Tibial artery (tissue), 4 donors: ENCODE results near the gene IGIP.

Experiments
- DNase-seq, 2 donors: peaks; one replicate each; pipeline ENCODE4 v3.0.0-alpha.2; 2019
- H3K27ac ChIP-seq, 2 donors: fragments of 200-600 bp; sonication (generic) in 1 of 2; 1 replicate in 1 of 2; 2 replicates in 1 of 2; pipeline ENCODE4 v1.5.1; 2018 to 2019; ENCODE audit warnings: mild to moderate bottlenecking in 1 of 2
- H3K27me3 ChIP-seq, 2 donors: fragments of 200-600 bp; sonication (generic) in 1 of 2; one replicate each; pipeline versions ENCODE4 v1.5.1 to v1.6.0; 2016 to 2019
- H3K36me3 ChIP-seq, 3 donors: fragments of 200-600 bp; sonication (generic) in 2 of 3; one replicate each; pipeline ENCODE4 v1.5.1; 2016 to 2019; ENCODE audit warnings: mild to moderate bottlenecking in 2 of 3
- H3K4me1 ChIP-seq, 4 donors: fragments of 200-600 bp; sonication (generic) in 2 of 4; 1 replicate in 3 of 4; 2 replicates in 1 of 4; pipeline ENCODE4 v1.5.1; 2016 to 2019
- H3K4me3 ChIP-seq, 2 donors: fragments of 200-600 bp; sonication (generic) in 1 of 2; 1 replicate in 1 of 2; 2 replicates in 1 of 2; pipeline ENCODE4 v1.5.1; 2018 to 2019; ENCODE audit warnings: mild to moderate bottlenecking in 2 of 2
- H3K9me3 ChIP-seq, 3 donors: fragments of 200-600 bp; sonication (generic) in 1 of 3; one replicate each; pipeline ENCODE4 v1.5.1; 2016 to 2019
- intact Hi-C: fragments of 100-400 bp; cut with DNase I; formaldehyde crosslinking; loops from one replicate; pipeline ENCODE4 v1.15.0; 2023; ENCODE audit warnings: low total_unique reads
- TF ChIP-seq, protein P1 (sequence below), 2 experiments: fragments of 200-600 bp in 1 of 2; fragments of 450-650 bp in 1 of 2; IDR thresholded peaks; one replicate each; pipeline ENCODE4 v1.5.1; 2017 to 2019; ENCODE audit warnings: antibody characterized with exemption in 2 of 2, mild to moderate bottlenecking in 1 of 2, moderate library complexity in 1 of 2

The IGIP gene

DNA sequence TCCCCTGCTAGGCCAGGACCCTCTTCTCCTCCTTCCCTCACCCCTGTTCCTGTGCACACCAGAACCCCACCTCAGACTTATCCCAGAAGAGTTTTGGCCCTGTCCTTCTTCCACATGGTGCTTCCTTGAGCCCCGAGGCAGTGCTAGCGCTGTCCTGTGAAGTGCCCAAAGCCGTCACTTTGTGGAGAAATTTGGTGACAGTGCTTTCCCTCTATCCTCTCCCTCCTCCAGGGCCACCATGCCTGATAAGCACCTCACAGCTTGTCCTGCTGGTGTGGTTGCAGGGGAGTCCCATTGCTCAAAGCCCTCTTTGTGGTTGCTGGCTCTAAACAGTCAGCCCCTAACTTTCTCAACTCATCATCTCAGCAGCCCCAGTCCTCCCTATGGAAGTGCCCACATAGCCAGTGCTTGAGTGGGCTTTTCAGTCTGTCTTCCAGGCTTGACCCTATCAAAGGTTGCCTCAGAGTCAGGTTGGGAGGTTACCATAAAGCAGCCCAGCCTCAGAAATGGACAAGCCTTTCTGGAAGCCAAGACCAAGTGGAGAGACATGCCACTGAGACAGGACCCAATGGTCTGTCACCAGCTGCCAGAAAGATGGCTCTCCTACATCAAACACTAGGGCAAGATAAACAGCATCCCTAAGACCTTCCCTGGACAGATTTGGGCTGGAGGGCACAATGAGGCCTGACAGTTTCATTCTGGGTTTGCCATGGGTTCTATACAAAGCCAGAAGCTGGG lies 18.0 kb downstream of the IGIP start:
- Histone ChIP-seq H3K27ac (no peak overlapping the region), H3K9me3 (no peaks in the 10 kb centered on the region), H3K27me3 (no peaks in the 10 kb centered on the region), H3K36me3 (no peaks in the 10 kb centered on the region), H3K4me1 (peaks cover 0 to 40% (median 27%) of the 10 kb centered on the region in 4 donors), H3K4me3 (no peak overlapping the region)
- DNase-seq = no peak
- intact Hi-C loops = no loop called here
- TF ChIP-seq, protein P1, sequence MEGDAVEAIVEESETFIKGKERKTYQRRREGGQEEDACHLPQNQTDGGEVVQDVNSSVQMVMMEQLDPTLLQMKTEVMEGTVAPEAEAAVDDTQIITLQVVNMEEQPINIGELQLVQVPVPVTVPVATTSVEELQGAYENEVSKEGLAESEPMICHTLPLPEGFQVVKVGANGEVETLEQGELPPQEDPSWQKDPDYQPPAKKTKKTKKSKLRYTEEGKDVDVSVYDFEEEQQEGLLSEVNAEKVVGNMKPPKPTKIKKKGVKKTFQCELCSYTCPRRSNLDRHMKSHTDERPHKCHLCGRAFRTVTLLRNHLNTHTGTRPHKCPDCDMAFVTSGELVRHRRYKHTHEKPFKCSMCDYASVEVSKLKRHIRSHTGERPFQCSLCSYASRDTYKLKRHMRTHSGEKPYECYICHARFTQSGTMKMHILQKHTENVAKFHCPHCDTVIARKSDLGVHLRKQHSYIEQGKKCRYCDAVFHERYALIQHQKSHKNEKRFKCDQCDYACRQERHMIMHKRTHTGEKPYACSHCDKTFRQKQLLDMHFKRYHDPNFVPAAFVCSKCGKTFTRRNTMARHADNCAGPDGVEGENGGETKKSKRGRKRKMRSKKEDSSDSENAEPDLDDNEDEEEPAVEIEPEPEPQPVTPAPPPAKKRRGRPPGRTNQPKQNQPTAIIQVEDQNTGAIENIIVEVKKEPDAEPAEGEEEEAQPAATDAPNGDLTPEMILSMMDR (IDR thresholded peaks at IDR 0.05) = no peak

DNA sequence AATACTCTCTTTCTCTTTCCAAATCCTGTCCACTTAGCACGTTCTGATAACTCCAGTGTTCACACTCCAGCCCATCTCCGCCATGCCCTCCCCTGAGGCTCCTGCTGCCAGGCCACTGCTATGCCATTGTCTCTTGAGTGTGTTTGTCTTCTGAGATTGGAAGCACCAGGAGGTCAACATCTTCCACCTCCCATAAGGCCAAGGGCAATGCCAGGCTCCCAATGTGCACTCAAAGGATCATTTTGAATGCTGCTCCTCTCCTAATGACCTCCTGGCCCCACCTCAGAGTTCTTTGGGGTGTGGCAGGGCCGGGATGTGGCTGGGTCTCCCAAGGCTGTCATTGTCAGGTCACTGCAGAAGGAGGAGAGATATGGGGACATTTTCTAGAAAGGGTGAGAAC lies 19.5 kb downstream of the IGIP start:
- TF ChIP-seq, protein P1 (IDR thresholded peaks at IDR 0.05) = no peak
- Histone ChIP-seq H3K4me3 (peak overlapping the region in 1 of 2 donors; percentile 40), H3K27ac (no peak overlapping the region), H3K9me3 (no peaks in the 10 kb centered on the region), H3K27me3 (no peaks in the 10 kb centered on the region), H3K4me1 (peaks cover 0 to 38% (median 26%) of the 10 kb centered on the region in 4 donors), H3K36me3 (no peaks in the 10 kb centered on the region)
- DNase-seq = no peak
- intact Hi-C loops = no loop called here

DNA sequence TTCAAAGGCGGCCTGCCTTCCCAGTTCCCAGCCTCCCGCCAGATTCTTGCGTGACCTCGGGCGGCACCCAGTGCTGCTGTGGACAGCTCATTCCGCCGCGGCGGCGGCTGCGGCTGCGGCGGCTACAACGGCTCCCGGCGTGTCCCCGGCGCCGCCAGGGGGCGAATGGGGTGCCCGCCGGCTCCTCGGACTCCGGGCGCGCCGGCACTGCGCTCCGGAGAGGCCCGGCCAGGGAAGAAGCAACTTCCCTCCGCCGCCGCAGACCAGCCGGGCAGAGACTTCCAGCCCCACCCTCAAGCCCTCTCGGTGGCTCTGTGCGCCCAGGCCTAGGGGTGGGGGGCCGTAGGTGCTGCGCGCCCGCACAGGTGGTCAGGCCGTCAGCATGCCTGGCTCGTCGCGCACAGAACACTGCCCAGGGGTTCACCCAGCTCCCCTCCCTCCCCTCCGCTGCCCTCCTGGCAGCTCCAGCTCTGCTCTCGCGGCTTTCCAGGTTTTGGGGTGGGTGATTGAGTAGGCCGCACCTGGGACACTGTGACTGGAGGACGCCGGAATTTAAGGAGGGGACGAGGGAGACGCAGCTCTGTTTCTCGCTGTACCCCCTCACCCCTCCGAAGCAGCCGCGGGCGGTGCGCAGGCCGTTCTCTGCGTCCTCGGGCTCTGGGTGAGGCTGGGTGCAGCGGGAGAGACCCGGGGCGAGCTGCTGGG lies 20.2 kb downstream of the IGIP start:
- Histone ChIP-seq H3K27me3 (no peaks in the 10 kb centered on the region), H3K9me3 (no peaks in the 10 kb centered on the region), H3K27ac (no peak overlapping the region), H3K36me3 (no peaks in the 10 kb centered on the region), H3K4me1 (peaks cover 0 to 31% (median 19%) of the 10 kb centered on the region in 4 donors), H3K4me3 (peak overlapping the region; percentile 40 to 55)
- intact Hi-C loops = no loop called here
- peak; percentile 63 to 79 for DNase-seq
- TF ChIP-seq, protein P1 (IDR thresholded peaks at IDR 0.05) = peak; percentile 80 to 83

DNA sequence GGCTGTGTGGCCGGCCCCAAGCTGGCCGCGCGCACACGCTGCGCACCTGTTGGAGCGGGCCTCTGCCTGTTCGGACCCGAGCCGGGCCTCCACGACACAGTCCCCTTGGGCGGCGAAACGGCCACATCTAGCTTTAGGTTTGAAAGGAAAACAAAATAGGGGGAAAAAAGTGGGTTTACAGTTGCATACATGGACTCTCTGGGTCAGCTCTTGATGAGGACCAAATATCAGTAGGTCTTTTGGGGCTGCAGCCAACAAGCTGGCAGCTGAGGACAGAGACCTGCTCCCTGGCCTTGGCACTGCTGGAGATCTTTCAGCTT lies 20.7 kb downstream of the IGIP start:
- Histone ChIP-seq H3K36me3 (no peaks in the 10 kb centered on the region), H3K4me3 (peak overlapping the region in 1 of 2 donors; percentile 55), H3K9me3 (no peaks in the 10 kb centered on the region), H3K27ac (no peak overlapping the region), H3K27me3 (no peaks in the 10 kb centered on the region), H3K4me1 (peaks cover 0 to 26% (median 16%) of the 10 kb centered on the region in 4 donors)
- peak in 1 of 2 donors; percentile 38 for DNase-seq
- TF ChIP-seq, protein P1 (IDR thresholded peaks at IDR 0.05) = no peak
- intact Hi-C loops = no loop called here

DNA sequence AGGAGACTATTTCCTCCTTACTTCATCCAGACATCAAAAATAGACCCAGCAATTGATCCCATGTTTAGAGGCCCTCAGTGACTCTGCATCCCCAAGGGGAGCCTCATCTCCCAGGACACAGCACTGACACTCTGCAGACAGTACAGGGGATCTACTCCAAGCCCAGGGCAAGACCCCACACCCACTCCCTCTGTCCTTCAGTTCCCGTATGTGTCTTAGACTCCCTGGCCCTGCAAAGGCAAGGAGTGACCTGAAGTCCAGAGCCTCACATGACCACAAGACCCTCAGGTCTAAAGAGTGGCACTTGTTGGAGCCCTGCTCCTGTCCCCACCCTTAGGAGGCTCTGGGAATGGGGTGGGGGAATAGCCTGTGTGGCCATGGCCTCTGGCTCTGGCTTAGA lies 21.7 kb downstream of the IGIP start:
- H3K4me3 ChIP-seq = no peak overlapping the region
- no peaks in the 10 kb centered on the region for H3K27me3 ChIP-seq
- H3K9me3 ChIP-seq = no peaks in the 10 kb centered on the region
- TF ChIP-seq, protein P1 (IDR thresholded peaks at IDR 0.05) = no peak
- peaks cover 0 to 24% (median 14%) of the 10 kb centered on the region in 4 donors for H3K4me1 ChIP-seq
- intact Hi-C loops = no loop called here
- H3K36me3 ChIP-seq = no peaks in the 10 kb centered on the region
- DNase-seq = no peak
- H3K27ac ChIP-seq = no peak overlapping the region
